HG02981 (cell line): Measurements from ENCODE around the gene CD82.

Source experiments
- ATAC-seq: cut with Tn5 transposase; IDR thresholded peaks from one replicate; pipeline ENCODE4 v1.9.1; 2021; ENCODE audit warnings: mild to moderate bottlenecking, moderate library complexity; ENCODE audit not compliant: unreplicated experiment

The CD82 gene

GRCh38 chr11:44597358-44598012 lies 32.0 kb downstream of the CD82 start:
- peak; percentile 0 for ATAC-seq

GRCh38 chr11:44598831-44599230 lies 33.4 kb downstream of the CD82 start:
- no peak for ATAC-seq

- no peak for ATAC-seq
These were observed 34.8 kb downstream of the CD82 start for GRCh38 chr11:44600261-44600660.

- ATAC-seq = peak; percentile 46
These were observed 35.4 kb downstream of the CD82 start for GRCh38 chr11:44600839-44601383.

- ATAC-seq = peak; percentile 28
These were observed 36.3 kb downstream of the CD82 start for GRCh38 chr11:44601471-44602370.

GRCh38 chr11:44602891-44603310 lies 37.4 kb downstream of the CD82 start:
- no peak for ATAC-seq

- ATAC-seq = no peak
These were observed 38.7 kb downstream of the CD82 start for GRCh38 chr11:44604171-44604581.

GRCh38 chr11:44605068-44605708 lies 39.7 kb downstream of the CD82 start:
- no peak for ATAC-seq

- no peak for ATAC-seq
These were observed 40.5 kb downstream of the CD82 start for GRCh38 chr11:44605965-44606364.

- no peak for ATAC-seq
These were observed 41.0 kb downstream of the CD82 start for GRCh38 chr11:44606472-44606871.

- no peak for ATAC-seq
These were observed 42.0 kb downstream of the CD82 start for GRCh38 chr11:44607319-44607962.

- ATAC-seq = no peak
These were observed 42.5 kb downstream of the CD82 start for GRCh38 chr11:44607987-44608386.

GRCh38 chr11:44608651-44608990 lies 43.2 kb downstream of the CD82 start:
- ATAC-seq = no peak

- ATAC-seq = peak; percentile 38
These were observed 43.7 kb downstream of the CD82 start for GRCh38 chr11:44608991-44609782.

- ATAC-seq = no peak
These were observed 44.3 kb downstream of the CD82 start for GRCh38 chr11:44609783-44610155.

- ATAC-seq = no peak
These were observed 44.9 kb downstream of the CD82 start for GRCh38 chr11:44610186-44610955.

- no peak for ATAC-seq
These were observed 45.6 kb downstream of the CD82 start for GRCh38 chr11:44611088-44611487.

GRCh38 chr11:44611687-44612434 lies 46.4 kb downstream of the CD82 start:
- ATAC-seq = peak; percentile 40

GRCh38 chr11:44613153-44613552 lies 47.7 kb downstream of the CD82 start:
- ATAC-seq = no peak
